Stimulated activated CD4-positive, alpha-beta T cell treated with anti-CD3 and anti-CD28 coated beads, Interleukin-2, amount 100 ng/mL, for 48 hours (primary cell): ENCODE data around the gene CEACAM16.
"Not testable (repeated sequence)": the region's sequence is repeated elsewhere in the genome, so short reads cannot be mapped to it uniquely, and the experiment has no call there.

Experiments
- DNase-seq, 2 donors: peaks; one replicate each; pipeline ENCODE4 v3.0.0-alpha.2; 2020

Gene CEACAM16, protein sequence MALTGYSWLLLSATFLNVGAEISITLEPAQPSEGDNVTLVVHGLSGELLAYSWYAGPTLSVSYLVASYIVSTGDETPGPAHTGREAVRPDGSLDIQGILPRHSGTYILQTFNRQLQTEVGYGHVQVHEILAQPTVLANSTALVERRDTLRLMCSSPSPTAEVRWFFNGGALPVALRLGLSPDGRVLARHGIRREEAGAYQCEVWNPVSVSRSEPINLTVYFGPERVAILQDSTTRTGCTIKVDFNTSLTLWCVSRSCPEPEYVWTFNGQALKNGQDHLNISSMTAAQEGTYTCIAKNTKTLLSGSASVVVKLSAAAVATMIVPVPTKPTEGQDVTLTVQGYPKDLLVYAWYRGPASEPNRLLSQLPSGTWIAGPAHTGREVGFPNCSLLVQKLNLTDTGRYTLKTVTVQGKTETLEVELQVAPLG

DNA sequence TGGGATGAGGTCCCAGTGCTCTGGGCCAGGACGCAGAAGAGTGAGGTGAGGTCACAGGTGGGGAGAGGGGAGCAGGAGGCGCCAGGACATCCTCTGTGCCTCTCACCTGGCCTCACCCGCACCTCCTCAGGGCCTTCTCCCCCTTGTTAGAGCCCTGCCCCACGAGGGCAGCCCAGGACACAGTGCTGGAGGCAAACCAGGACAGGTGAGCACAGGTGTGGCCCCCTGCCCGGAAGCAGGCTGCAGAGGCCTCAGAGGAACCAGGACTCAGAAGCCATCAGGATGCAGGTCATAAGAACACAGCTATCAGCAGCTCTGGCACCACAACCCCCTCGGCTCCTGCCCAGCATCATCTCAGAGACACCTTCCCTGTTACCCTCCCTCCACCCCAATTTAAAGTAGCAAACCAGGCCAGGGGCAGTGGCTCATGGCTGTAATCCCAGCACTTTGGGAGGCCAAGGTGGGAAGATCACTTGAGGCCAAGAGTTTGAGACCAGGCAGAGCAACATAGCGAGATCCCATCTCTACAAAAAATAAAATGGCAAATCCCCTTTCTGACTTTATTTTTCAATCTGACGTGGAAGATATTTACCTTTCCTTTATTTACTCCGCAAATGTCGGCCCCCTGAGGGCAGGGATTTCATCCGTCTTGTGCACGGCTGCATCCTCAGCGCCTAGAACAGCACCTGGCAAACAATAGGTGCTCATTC, at the start of gene CEACAM16:
TSS of gene CEACAM16 (plus strand) at position 660 of the 710 bp plus-strand sequence. CDS start 2,306 bp downstream, outside the sequence.
- DNase-seq = no peak

DNA sequence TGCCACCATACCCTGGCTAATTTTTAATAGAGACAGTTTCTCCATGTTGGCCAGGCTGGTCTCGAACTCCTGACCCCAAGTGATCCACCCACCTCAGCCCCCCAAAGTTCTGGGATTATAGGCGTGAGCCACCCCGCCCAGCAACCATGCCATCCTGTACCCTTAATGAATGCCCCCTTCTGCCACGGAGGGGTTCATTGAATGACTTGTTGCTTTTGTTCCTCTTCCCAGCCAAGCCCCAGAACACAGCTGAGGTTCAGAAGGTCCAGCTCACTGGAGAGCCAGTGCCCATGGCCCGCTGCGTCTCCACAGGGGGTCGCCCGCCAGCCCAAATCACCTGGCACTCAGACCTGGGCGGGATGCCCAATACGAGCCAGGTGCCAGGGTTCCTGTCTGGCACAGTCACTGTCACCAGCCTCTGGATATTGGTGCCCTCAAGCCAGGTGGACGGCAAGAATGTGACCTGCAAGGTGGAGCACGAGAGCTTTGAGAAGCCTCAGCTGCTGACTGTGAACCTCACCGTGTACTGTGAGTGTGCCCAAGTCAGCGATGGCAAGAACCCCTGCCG, 49.3 kb upstream of the CEACAM16 start:
- no peak for DNase-seq

DNA sequence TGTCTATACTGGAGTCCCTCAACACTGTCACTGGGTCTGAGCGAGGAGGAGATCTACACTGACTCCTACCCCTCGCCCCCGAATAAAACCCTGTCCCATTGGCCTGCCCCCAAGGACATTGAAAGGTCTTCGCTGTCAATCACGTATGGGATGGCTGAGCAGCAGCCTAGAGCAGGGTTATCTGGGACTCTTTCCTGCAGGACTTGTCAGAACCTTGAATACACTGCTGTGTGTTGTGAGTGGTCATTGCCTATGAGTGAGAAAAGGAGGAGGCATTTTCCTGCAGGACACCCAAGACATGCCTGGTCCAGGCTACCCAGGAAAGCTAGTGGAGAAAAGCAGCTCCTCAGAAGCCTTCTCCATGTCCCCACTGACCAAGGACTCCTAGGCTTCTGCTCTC, 45.6 kb upstream of the CEACAM16 start:
- DNase-seq = no peak

DNA sequence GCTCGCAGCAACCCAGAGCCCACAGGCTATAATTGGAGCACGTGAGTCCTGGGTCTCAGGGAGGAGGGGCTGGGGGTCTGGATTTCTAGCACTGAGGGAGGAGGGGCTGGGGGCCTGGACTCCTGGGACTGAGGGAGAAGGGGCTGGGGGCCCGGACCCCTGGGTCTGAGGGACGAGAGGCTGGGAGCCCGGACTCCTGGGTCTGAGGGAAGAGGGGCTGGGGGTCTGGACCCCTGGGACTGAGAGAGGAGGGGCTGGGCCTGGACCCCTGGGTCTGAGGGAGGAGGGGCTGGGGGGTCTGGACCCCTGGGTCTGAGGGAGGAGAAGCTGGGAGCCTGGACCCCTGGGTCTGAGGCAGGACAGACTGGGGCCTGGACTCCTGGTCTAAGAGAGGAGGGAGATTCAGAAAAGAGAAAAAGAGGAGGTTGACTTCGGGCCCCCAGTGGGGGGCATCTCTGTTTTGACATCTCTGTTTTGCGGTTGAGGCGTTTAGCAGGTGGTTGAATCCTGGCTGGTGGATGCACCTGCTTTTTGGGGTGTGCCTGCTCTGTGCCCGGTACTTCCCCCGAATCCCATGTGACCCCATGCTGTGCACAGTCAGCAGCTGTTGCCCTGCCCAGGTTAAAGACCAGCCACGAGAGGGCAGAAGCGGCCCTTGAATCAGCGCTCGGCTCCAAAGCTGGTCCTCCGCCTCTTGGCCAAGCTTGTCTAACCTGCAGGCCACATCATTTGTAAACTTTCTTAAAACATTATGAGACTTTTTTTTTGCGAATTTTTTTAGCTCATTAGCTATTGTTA, 44.8 kb upstream of the CEACAM16 start:
- peak; percentile 64 to 65 for DNase-seq

DNA sequence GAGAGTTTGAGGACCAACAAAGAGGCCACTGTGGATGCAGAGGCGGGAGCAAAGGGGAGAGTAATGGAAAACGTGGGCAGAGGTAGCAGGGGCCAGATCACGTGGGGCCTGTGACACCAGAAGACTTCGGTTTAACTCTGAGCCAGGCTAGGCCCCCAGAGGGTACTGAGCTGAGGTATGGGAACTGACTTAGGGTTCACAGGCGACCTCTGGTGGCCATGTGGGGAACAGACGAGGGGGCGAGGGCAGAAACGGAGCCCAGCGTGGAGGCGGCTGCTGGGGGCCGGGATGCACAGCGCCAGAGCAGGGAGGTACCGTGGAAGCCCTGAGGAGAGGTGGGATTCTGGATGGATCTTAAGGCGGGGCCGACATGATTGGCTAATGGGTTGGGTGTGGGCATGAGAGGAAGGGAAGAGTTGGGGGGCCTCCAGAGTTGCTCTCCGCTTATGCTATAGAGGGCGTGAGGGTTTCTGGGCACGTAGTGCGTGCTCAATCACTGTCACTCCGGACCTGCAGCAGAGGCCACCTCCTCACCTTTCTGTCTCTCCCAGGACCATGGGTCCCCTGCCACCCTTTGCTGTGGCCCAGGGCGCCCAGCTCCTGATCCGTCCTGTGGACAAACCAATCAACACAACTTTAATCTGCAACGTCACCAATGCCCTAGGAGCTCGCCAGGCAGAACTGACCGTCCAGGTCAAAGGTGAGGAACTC, 41.6 kb upstream of the CEACAM16 start:
- DNase-seq = peak; percentile 67 to 71

DNA sequence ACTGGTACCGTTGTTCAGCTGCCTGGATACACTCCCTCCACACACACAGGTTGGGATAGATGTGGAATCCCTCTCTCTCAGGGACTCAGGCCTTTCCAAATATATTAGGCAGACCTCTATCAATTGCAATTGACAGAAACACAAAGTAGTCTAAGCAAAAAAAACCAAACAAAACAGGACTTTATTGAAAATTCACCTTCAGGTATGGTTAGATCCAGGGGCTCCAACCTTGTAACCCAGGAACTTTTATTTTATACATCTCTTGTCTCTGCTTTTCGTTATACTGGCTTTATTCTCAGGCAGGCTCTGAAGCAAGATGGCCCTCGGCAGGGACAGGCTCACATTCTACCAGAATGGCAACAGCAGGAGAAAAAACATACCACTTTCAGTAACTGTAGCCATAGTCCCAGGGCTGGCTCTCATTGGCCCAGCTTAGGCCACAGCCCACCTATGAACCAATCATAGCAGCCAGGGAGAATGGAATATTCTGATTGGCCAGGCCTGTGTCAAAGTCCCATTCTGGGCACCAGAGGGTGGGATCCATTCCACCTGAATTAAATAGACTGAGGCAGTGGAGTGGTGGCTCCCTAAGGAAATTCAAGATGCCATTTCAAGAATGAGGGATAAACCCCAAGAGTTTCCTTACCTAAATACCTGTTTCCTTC, 40.8 kb upstream of the CEACAM16 start:
- no peak for DNase-seq

DNA sequence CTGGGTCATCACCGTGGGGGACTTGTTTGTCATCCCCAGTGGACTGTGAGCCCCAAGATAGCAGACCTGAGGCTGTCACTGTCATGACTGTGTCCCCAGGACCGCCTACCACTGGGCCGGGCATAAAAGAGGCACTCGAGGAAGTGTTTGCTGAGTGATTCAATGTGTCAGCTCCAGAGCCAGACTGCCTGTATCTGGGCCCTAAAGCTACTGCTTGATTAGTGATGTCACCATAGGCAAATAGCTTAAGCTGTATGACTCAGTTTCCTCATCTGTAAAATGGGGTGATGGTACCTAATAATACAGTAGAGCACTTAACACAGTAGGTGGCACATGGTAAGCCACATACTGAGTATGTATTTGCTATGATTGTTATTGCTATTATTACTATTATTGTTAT, 38.9 kb upstream of the CEACAM16 start:
- DNase-seq = no peak

DNA sequence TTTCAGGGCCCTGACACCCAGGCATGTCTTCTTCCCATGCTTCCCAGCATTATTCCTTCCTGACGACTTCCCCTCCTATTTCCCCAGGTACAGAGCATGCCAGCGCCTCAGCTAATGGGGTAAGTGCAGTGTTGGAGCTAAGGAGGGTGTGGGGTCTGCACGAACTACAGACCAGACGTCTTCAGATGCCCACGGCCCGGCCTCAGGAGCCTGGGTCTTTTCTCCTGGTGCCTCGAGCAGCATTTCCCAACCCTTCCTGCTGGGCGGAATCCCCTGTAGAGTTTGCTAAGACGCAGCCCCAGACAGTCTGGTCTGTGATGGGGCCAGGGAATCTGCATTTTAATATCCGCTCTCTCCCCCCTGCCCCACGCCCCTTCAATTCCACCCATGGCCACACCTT, 37.7 kb upstream of the CEACAM16 start:
- DNase-seq = no peak

DNA sequence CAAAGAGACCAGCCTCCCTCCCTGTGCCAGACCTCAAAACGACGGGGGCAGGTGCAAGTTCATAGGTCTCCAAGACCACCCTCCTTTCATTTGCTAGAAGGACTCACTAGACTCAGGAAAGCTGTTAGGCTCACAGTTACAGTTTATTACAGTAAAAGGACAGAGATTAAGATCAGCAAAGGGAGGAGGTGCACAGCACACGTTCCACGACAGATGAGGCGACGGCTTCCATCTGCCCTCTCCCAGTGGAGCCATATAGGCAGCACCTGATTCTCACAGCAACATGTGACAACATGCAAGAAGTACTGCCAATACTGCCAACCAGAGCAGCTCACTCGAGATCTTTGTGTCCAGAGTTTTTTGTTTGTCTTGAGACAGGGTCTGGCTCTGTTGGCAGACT, 37.0 kb upstream of the CEACAM16 start:
- DNase-seq = no peak

DNA sequence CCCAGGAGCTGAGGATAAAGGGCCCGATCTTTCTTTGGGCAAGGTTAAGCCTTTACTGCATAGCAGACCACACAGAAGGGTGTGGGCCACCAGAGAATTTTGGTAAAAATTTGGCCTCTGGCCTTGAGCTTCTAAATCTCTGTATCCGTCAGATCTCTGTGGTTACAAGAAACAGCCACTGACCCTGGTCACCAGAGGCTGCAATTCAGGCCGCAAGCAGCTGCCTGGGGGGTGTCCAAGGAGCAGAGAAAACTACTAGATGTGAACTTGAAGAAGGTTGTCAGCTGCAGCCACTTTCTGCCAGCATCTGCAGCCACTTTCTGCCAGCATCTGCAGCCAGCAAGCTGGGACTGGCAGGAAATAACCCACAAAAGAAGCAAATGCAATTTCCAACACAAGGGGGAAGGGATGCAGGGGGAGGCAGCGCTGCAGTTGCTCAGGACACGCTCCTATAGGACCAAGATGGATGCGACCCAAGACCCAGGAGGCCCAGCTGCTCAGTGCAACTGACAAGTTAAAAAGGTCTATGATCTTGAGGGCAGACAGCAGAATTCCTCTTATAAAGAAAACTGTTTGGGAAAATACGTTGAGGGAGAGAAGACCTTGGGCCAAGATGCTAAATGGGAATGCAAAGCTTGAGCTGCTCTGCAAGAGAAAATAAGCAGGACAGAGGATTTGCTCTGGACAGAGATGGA, 36.1 kb upstream of the CEACAM16 start:
- no peak for DNase-seq

DNA sequence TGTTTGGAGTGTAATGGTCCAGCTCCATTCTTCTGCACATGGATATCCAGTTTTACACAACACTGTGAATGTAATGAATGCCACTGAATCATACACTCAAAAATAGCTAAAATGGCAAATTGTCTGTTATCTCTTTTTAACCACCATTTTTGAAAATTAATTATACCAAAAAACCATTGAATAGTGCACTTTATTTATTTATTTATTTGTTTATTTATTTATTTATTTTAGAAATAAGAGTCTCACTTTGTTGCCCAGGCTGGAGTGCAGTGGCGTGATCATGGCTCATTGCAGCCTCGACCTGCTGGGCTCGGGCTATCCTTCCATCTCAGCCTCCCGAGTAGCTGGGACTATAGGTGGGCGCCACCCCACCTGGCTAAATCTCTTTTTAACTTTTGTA, 35.0 kb upstream of the CEACAM16 start:
- DNase-seq = no peak

DNA sequence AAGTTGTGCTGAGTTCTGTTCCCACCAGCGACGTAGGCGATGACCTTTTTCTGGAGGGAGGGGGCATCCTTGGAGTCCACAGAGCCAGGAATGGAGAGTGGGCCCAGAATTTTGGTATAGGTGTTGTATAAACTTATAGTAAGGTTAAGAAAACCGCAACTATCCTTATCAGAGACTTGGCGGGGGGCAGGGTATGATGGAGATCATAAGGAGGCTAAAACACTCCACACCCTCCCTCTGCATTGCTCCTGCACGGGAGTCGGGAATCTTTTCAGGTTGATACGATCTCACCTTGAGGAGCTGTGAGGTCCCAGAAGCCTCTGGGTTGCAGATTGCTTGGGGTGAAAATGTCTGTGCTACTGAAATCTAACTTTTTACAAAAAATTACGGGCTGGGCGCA, 34.0 kb upstream of the CEACAM16 start:
- no peak for DNase-seq

DNA sequence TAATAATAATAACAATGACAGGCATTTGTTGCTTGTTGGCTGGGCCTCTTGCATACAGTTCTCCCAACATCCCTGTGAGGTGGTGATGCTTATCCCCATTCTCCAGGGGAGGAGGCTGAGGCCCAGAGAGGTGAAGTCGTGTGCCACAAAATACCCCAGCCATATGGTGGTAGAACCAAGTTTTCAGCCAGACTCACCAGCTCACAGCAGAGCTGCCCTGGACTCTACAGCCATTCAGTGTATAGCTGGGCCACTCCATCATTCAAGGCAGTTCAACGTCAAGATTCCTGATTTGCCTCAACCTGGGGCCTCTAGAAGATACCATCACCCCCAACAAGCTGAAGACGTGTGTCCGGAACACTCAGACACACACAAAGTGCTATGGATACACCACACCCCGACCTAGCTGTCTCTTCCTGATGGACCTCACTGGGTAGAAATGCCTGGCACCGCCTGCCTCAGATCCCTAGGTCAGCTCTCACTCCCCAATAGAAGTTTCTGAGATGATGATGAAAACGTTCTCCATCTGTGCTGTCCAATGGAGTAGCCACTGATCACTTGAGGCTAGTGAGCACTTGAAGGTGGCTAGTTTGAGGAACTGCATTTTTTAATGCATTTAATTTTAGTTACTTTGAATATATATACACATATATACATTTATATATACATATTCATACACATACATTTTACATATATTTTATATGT, 31.9 kb upstream of the CEACAM16 start:
- no peak for DNase-seq

DNA sequence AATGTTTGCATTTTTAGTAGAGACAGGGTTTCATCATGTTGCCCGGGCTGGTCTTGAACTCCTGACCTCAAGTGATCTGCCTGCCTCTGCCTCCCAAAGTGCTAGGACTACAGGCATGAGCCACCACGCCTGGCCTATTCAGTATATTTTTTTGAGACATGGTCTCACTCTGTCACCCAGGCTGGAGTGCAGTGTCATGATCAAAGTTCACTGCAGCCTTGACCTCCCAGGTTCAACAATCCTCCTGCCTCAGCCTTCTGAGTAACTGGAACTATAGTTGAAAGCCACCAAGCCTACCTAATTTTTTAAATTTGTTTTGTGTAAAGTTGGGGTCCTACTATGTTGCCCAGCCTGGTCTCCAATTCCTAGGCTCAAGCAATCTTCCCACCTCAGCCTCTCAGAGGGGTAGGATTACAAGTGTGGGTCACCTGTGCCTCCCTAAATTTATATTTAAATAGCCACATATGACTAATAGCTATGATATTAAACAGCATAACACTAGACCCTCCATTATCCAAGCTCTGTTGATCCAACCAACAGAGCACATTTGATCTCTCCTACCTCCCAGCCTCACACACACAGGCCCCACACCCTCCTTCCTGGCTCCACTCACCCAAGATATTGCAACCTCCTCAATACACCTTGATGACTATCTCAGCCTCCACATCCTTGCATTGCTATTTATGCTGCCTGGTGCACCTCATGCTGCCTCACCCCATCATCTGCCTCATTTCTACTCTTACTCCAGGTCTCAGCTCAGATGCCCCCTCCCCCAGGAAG, 29.8 kb upstream of the CEACAM16 start:
- no peak for DNase-seq

DNA sequence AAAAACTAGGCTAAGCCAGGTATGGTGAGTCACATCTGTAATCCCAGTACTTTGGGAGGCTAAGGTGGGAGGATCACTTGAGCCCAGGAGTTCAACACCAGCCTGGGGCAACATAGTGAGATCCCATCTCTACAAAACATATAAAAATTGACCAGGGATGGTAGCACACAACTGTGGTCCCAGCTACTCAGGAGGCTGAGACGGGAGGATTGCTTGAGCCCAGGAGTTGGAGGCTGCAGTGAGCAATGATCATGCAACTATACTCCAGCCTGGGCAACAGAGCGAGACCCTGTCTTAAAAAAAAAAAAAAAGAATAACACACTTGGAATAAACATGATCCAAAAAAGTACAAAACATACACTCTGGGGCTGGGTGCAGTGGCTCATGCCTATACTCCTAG, 28.9 kb upstream of the CEACAM16 start:
- DNase-seq = not testable (repeated sequence)

DNA sequence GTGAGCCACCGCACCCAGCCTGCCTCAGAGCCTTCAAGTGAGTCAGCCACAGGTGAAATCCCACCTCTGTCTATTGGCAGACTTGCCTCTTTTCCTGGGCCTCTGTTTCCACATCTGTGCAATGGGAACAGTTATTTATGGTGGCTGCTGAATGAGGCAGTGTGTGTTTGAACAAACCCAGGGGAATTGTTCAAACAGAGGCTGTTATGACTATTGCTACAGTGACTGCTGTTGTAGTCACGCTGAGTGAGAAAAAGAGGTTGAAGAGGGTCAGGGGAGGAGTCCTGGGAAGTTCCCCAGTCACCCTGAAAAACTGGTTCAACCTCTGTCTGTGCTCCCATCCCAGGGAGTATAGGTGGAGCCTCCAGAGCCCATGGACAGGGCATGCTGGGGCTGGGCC, 27.6 kb upstream of the CEACAM16 start, which contains the start of gene CEACAM19:
TSS of gene CEACAM19 (plus strand) at position 83 of the 400 bp plus-strand sequence. CDS start 450 bp downstream, outside the sequence.
- DNase-seq = no peak

DNA sequence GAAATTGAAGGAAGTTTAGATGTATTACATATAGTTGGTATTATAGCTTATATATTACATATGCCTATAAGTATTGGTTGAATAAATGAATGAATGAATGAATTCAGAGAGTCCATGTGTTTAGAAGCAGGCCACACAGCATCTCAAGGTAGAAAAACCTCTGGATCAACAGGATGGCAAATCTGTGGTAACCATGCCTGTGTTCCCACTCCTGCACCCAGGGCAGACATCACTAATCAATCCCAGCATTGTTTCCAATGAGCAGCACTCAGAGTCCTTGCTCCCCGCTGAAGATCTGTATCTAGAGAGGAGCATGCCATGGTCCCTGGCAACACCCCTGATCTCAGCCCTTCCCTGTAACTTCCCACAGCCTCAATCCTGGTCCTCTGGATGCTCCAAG, 26.7 kb upstream of the CEACAM16 start:
- DNase-seq = no peak

DNA sequence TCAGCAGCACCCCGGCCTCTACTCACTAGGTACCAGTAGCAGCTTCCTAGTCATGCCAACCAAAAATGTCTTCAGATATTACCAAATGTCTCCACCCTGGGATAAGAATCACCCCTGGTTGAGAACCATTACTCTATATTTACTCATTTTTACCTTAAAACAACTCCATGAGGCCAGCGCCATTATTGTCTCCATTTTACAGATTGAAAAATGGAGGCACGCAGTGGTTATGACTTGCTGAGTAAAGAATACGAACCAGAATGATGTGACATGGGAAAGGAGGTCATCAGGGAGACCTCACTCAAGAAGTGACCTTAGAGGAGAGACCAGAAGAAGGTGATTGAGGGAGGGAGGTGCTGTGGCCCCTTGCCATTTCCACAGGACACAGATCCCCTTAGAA, 25.4 kb upstream of the CEACAM16 start:
- no peak for DNase-seq

DNA sequence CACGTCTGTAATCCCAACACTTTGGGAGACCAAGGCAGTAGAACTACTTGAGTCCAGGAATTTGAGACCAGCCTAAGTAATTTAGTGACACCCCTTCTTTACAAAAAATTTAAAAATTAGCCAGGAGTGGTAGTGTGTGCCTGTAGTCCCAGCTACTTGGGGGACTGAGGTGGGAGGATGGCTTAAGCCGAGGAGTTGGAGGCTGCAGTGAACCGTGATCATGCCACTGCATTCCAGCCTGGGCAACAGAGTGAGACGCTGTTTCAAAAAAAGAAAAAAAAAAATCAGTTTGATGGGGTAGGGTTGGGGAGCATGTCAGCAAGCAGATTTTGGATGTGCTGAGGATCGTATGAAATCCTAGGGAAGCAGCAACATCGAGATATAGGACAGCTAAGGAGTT, 23.4 kb upstream of the CEACAM16 start:
- DNase-seq = no peak
